Gastrocnemius medialis (tissue), 4 donors: ENCODE results near the gene PRKCH.

Source experiments
- POLR2A ChIP-seq, 2 donors: fragments of 450-650 bp; IDR thresholded peaks; one replicate each; pipeline ENCODE4 v1.6.1; 2017; ENCODE audit warnings: antibody characterized with exemption in 2 of 2, mild to moderate bottlenecking in 2 of 2, moderate library complexity in 2 of 2
- TF ChIP-seq, protein P1 (sequence below), 5 experiments: fragments of 450-650 bp in 3 of 5; fragments of 200-600 bp in 2 of 5; sonication (generic) in 2 of 5; IDR thresholded peaks in 4 of 5; conservative IDR thresholded peaks in 1 of 5; 1 replicate in 4 of 5; 2 replicates in 1 of 5; pipeline ENCODE4 v1.5.1; 2016 to 2019; ENCODE audit warnings: antibody characterized with exemption in 5 of 5, mild to moderate bottlenecking in 3 of 5, moderate library complexity in 3 of 5

GRCh38 chr14:61555056-61555838 lies 233.9 kb downstream of the PRKCH start:
- no peak for TF ChIP-seq POLR2A (IDR thresholded peaks at IDR 0.05)
- TF ChIP-seq, protein P1, sequence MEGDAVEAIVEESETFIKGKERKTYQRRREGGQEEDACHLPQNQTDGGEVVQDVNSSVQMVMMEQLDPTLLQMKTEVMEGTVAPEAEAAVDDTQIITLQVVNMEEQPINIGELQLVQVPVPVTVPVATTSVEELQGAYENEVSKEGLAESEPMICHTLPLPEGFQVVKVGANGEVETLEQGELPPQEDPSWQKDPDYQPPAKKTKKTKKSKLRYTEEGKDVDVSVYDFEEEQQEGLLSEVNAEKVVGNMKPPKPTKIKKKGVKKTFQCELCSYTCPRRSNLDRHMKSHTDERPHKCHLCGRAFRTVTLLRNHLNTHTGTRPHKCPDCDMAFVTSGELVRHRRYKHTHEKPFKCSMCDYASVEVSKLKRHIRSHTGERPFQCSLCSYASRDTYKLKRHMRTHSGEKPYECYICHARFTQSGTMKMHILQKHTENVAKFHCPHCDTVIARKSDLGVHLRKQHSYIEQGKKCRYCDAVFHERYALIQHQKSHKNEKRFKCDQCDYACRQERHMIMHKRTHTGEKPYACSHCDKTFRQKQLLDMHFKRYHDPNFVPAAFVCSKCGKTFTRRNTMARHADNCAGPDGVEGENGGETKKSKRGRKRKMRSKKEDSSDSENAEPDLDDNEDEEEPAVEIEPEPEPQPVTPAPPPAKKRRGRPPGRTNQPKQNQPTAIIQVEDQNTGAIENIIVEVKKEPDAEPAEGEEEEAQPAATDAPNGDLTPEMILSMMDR (IDR thresholded peaks at IDR 0.05 in 4 of 5, conservative IDR thresholded peaks at IDR 0.05 in 1 of 5) = no peak
